Non-pigmented ciliary epithelial cell (primary cell): Measurements from ENCODE around the gene HAUS3.
A peak's percentile ranks its signal among the peaks of the same experiment; 100 is the strongest.

Experiments used
- DNase-seq: peaks from one replicate; pipeline ENCODE4 v3.0.0-alpha.2; 2010; ENCODE audit warnings: low read depth

HAUS3 gene, protein sequence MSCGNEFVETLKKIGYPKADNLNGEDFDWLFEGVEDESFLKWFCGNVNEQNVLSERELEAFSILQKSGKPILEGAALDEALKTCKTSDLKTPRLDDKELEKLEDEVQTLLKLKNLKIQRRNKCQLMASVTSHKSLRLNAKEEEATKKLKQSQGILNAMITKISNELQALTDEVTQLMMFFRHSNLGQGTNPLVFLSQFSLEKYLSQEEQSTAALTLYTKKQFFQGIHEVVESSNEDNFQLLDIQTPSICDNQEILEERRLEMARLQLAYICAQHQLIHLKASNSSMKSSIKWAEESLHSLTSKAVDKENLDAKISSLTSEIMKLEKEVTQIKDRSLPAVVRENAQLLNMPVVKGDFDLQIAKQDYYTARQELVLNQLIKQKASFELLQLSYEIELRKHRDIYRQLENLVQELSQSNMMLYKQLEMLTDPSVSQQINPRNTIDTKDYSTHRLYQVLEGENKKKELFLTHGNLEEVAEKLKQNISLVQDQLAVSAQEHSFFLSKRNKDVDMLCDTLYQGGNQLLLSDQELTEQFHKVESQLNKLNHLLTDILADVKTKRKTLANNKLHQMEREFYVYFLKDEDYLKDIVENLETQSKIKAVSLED

DNA sequence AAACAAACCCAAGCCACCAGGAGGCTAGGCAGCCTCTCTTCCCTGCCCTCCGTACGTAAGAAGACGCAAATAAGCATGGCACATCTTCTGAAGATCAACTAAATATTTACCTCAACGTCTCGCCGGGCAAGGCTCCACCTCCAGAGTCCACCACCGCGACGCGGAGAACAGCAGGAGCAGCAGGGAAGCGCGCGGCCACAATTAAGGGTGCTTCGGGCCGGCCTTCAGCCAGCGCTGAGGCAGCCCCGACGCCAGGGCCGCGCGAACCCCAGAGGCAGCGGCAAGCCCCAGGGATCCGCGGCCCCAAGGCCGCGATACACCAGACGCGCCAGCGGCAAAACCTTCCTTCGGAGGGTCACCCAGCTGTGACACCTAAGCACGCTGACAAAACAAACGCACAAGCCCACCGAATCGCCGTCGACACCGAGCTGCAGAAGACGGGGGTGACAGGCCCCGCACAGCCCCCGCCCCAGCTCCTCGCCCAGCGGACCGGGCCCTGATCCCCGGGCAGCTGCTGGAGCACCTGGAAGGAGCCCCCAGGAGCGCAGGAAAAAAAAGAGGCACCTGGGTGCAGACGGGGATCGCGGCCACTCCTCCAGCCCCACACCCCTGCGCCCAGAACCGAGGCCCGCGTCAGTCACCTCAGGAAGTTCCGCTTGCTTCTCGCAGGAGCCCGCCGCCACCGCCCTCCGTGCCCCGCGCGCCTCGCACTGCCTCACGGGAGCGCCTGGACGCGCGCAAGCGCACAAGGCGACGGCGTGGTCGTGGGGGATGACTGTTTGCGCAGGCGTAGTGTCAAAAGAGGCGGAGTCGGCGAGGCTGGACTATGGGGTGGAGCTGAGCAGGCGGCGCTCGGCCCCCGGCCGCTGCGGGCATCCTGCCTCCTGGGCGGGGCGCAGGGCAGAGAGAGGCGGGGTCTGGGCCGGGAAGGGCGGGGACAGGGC lies at the start of gene HAUS3, which contains the start of gene POLN:
TSS of gene HAUS3 (minus strand) at position 712 of the 944 bp plus-strand sequence. CDS start 1,175 bp downstream, outside the sequence.
TSS of gene POLN (minus strand) at position 712 of the 944 bp plus-strand sequence. CDS start 12,890 bp downstream, outside the sequence.
- DNase-seq = peak; percentile 88

DNA sequence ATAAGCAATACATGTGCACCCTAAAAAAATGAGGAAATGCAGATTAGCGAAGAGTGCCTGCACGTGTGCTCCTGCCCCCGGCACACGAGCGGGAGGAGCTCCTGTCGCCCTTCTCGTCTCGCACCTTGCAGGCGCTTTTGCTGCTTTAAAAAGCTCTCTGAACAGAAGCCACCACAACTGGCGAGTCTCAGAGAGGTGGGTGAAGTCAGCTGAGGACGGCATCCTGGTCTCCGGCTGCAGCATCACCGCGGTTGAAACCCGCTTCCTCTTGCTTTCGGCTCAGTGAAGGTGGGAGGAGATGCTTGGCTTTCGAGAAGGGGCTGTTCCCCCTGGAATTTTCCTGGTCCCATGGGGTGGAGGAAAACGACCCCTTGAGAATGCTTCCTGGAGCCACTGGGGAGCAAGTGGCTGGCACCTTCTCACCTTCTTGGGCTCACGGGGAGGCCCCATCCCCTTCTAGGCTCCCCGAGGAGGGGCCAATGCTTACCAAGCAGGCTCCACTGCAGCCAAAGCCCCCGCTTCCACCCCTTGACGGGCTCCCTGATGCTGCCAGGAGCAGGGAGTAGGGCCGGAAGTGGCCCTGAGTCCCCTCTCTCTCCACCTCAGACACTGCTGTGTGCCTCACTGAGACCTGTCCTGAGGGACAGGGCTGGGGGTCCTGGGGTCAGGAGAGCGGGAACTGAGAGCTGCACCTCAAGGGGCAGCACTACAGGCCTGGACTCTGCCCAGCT lies 49.2 kb upstream of the HAUS3 start:
- DNase-seq = no peak

DNA sequence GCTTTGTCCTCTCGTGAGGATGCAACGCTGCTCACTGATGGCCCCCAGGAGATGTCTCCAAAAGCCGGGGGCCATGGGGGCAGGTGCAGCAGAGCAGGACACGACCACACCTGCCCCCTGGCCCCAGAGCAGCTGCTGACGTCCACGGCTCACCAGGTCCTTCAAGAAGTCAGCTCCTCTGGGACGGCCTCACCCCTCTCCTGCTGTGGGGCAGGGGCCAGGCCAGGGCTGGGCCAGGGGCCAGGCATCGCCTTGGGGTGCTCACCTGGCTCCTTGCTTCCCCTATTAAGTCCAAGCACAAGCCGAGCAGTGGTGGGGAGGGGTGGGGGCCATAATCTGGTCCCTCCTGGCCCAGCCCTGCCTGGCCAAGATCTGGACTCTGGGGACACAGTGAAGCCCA lies 48.6 kb upstream of the HAUS3 start:
- DNase-seq = no peak

DNA sequence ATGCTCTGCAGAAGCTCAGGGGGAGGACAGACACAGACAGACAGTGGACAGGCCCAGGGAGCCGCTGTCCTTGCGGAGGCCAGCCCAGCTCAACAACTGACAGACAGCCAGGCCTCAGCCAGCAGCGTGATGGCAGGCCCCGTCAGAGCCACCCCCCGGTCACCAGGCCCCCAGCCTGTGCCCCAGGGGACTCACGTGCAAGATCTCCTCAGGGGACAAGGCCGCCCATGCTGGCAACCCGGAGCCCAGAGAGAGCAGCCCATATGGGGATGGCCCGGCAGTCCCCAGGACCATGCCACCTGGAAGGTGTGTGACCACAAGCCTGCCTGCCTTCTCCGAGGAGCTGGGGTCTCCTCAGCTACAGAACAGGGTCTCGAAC lies 48.0 kb upstream of the HAUS3 start:
- no peak for DNase-seq

DNA sequence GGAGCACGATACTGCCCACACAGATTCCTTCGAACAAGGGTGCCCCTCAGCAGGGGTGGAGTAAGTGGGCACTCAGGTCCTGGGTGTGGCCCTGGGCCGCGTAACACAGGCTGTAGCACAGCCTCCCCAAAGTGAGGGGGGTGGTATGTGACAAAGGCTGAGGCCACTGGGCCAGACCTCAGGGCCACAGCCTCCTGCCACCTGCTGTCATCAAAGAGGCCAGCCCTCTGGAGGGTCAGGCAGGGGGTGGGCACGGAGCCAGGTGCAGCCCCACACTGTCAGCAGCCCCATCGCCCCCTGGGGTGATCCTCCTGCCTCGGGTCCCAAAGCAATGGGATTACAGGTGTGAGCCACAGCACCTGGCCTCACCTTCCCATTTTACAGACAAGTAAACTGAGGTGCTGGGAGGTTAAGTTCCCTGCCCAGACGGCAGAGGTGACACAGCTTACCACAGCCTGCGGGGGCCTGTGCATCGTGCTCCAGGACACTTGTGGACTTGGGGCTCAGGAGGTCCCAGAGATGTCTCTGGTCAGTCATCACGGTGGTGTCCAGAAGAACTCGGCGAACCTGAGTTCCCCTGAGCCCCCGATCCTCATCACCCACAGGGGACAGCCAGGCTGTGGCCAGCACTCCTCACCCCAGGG lies 47.5 kb upstream of the HAUS3 start:
- DNase-seq = no peak

DNA sequence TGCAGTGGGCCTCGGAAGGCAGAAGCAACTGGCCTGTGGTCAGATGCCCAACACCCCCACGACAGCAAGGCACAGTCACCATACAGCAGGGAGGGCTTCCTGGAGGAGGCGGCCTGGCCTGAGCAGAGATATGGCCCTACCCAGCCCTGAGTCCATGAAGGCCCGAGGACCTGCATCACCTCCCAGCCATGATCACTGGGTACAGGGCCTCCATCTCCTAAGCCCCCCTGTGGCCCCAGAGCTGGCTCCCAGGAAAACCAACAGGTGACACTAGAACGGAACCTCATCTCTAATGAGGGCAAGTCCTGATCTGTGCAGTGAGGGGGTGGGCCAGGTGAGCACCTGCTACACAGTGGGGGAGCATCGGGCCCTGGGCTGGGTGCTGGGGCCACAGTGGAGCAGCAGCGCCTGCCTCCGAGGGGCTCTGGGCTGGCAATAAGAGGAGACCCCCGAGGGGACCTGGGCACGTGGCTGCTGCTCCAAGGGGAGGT lies 46.2 kb upstream of the HAUS3 start:
- DNase-seq = no peak

DNA sequence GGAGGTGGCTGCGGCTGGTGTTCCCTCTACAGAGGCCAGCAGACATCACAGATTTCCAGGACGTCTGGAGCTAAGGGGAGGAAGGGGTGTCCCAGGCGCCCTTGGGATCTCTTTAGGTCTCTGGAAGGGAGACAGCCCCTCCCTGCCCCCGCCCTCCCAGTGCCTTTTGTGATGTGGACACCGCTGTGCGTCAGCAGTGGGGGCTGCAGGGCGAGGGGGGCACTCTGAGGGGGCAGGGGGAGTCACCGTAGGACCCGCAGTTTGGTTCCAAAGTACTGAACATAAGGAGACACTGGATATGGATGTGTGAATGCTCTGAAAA lies 45.6 kb upstream of the HAUS3 start:
- no peak for DNase-seq

DNA sequence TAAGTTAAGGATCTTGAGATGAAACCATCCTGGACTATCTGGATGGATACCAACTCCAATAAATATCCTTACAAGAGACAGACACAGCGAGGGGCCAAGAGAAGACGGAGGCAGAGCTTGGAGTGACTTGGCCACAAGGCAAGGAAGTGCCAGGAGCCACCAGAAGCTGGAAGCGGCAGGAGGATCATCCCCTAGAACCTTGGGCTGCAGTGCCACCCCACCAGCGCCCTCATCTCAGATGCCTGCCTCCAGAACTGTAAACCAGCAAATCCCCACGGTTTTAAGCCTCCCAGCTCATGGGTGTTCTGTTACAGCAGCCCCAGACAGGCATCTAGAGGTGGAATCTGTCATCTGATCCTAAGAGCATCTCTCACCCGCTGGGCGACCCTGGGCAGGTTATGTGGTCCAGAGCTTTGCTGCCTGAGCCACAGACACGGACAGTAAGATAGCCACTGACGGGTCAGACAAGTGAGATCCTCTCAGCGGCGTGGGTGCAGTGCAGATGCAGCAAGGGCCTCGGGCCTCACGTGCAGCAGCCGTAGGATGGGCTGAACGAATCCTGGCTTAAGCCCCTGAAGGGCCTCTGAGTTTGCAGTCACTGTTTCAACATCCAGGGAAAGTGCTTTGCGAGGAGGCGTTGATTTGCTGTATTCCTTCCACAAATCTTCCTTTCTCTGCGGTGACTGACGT lies 45.1 kb upstream of the HAUS3 start:
- DNase-seq = no peak

DNA sequence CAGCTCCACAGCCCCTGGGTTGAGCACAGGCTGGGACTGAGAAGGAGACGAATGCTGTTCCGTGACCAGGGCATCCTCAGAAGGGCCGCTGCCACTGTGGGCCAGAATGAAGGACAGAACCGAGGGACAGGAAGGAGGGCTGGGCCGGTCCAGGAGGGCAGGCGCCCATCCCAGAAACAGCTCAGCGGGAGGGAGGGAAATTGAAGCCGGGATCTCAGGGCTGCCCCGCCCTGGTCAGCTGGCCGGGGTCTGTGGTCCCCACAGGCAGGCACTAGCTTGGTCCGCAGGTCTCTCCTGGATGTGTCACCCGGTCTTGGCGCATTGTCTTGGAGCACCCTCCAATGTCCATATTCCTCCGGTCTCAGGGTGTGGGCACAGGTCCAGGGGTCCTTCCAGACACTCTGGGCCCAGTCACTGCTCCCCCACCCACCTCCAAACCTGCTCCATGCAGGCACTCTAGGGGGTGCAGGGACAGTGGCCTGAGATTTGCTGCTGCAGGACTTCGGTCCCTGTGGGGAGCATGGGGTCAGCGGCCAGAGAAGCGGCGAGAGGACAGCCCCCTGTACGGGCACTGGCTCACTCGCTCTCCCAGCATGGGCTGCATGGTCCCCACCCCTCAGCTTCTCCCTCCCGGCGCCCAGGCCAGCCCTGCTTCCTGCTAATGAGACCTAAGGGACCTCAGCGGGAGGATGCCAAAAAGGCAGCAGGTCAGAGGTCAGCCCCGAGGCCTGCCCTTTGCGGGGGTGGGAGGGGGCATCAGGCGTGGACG lies 43.9 kb upstream of the HAUS3 start:
- DNase-seq = no peak

DNA sequence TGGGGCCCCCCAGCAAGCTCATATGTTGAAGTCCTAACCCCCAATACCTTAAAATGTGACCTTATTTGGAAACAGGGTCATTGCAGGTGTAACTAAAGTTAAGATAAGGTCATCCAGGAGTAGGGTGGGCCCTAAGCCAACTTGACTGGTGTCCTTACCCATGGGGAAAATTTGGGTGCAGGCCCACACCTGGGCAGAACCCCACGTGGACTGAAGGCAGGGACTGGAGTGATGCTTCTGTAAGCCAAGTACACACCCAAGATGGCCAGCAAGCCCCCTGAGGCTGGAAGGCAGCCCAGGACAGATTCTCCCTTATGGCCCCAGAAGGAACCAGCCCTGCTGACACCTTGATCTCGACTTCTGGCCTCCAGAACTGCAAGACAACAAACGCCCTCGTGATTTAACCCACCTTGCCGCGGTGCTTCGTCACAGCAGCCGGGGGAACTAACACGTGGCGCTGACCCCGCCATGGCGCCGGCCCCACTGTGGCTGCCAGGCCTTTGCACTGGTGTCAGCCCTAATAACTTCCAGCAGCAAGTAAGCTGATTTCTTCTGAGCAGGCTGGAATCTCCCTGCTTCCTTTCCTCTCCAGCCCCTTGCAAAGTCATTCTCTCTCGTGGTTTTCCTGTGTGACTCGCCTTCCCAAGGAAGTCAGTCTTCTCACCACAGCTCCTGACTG lies 43.2 kb upstream of the HAUS3 start:
- no peak for DNase-seq

DNA sequence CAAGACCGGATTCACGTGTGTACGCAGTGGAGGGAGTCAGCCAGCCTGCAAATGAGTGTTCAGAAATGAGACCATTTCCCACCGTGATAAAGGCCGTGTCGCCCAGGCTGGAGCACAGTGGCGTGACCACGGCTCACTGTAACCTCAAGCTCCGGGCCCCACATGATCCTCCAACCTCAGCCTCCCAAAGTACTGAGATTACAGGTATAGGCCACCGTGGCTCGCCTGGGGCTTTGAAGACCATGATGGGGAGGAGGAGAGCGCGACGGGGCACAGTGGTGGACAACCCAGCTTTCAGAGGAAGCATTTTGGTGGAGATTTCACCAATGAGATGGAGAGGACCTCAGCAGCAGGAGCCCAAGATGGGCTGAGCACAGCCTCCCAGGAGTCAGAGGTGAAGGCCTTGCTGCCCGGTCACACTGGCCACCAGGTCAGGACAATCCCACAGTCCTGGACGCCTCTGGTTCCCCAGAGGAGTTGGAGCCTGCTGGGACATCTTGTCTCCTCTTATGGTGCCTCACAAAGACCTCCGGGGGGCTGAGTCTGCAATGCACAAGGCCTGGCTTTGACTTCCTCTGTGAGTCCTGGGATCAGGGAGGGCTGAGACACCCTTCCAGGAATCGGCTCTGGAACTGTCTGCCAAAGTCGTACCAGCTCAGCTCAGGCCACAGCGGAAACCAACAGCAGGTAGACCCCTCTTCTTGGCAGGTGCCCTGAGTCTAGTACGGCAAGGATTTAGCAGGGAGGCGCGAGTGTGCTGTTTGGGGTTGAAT lies 42.4 kb upstream of the HAUS3 start:
- no peak for DNase-seq

DNA sequence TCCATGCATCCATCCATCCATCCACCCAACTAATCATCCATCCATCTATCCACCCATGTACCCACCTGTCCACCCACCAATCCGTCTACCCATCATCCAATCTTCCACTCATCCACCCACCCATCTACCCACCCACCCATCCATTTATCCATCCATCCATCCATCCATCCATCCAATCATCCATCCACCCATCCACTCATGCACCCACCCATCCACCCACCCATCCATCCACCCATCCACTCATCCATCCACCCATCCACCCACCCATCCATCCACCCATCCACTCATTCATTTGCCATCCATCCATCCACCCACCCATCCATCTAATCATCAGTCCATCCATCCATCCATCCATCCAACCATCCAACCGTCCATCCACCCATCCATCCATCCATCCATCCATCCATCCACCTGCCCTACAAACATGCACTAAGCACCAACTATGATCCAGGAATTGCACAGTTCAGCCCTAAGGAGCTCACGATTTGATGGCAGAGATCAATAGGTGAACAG lies 41.3 kb upstream of the HAUS3 start:
- no peak for DNase-seq

DNA sequence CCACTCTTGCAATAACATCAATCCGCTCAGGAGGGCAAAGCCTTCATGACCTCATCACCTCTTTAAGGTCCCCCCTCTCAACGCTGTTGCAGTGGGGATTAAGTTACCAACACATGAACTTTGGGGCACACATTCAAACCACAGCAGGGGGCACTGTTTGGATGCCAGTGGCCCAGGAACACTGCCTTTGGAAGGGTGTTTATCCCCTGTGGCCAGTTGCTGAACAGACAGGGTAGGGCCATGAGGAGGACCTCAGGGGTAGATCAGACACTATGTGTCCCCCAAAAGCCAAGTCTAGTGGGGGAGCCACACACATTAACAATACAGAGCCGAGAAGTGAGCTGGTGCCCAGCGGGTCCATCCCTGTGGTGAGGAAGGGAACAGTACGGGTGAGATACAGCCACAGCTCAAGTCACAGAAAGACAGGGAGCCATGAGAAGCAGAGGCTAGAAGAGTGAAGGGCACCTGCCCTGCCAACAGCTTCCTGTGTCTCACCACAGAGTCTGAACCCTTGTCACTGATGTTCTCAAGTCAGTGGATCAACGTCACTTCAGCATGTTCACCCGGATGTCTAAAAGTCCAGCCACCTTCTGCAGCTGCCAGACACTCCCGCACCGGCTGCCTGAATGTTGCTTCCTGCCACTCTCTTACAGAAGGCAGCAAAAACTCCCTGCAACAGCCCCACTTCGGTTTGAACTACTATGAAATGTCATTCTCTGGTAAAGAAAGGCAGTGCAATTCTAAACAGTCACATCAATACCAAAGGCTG lies 39.8 kb upstream of the HAUS3 start:
- no peak for DNase-seq

DNA sequence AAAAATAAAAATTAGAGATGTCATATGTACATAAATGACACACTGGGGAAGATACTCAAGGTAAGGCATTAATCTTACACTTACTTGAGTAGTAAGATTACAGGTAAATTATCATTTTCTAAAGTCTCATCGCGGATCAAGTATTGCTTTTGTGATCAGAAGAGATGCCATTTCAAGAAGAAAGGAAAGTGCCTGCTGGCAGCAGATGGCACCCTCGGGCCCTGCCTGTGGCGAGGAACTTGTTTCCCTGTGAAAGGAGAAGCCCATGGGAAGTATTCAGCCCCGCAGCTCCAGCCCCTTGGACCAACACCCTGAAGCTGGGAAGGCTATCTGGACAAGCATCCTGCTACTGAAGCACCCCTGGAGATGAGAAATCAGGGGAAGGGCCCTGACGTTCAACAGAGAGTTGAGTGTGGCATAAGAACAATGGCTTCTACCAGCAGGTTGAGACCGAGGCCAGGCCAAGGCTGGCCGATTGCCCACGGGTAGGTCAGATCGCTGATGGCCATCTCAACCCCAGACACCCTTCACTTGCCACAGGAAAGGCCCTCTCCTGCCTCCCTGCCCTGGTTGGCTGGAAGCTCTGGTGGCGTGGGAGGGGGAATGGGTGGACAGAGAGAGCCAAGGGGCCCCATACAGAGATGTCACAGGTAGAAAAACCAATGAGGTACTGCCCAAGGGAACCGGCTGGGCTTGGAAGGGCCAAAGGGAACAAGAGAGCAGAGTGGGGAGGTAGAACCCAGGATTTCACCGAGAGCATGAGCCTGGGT lies 38.8 kb upstream of the HAUS3 start:
- no peak for DNase-seq

DNA sequence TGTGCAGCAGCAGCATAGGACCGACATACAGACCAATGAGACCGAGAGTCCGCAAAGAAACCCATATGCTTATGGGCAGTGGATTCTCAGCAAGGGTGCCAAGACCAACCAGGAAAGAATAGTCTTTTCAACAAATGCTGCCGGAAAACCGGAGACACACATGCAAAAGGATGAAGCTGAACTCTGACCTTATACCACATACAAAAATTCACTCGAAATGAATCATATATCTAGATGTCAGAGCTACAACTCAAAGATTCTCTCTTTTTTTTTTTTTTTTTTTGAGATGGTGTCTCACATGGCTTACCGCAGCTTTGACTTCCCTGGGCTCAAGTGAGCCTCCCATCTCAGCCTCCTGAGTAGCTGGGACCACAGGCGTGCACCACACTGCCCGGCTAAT lies 36.0 kb upstream of the HAUS3 start:
- DNase-seq = no peak

DNA sequence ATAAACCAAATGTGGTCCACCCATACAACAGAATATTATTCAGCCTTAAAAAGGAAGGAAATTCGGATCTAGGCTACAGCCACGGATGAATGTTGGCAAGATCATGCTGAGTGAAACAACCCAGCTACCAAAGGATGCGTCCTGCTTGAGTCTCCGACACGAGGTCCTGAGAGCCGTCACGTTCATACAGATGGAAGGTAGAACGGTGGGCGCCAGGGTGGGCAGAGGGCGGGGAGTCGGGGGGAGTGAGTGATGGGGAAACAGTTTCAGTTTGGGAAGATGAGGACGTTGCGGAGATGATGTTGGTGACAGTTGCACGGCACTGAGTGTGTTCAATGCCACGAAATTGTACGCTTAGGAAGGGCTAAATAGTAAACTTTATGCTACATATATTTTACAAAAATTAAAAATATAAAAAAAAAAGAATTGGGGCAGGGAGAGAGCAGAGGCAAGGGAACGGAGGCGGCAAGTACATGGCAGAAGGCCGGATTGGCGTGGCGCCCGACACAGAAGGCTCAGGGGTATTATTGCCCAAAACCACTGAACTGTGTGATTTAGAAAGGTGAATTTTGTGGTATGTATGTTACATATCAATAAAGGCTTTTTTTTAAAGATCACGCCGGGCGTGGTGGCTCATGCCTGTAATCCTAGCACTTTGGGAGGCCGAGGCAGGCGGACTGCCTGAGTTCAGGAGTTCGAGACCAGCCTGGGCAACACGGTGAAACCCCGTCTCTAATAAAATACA lies 34.8 kb upstream of the HAUS3 start:
- DNase-seq = no peak
